ENCODE results near the gene RAPGEF4. TPM values are rescaled to one million over a fixed set of nuclear protein-coding genes. Genes with fewer than 3 reads are reported as not detected.
"Not testable (repeated sequence)": the region's sequence is repeated elsewhere in the genome, so short reads cannot be mapped to it uniquely, and the experiment has no call there.

Gene RAPGEF4
- total RNA-seq, 1 experiment from 2014 or later = 1.4 TPM

DNA sequence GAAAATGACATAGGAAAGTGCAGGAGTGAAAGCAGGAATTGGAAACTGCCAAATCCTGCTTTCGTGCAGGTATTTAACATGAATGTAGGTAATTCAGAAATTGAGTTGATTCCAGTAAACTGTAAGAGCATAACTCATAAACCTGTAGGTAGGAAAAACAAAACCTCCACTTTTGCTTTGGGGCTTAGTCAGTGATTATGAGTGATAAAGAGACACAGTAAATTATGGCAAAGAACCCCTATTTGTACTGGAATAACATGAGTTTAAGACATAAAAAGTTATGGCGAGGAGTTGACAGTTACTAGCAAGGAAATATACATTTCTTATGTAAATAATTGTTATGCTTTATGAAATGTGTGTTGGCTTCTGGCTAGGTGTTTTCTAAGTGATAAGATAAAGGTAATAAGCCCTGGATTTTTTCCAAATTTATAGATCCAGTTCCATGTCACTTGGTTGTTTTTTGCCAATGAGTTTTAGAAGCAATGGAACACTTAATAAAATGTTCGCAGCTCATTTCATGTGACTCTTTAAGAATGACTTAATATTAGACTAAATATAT, 357.3 kb downstream of the RAPGEF4 start:
- no peaks in the 10 kb centered on the region for H3K79me1 ChIP-seq (ENCODE audit: insufficient read depth, low read depth, low read length, poor library complexity, severe bottlenecking)
- H3K4ac ChIP-seq (ENCODE audit: low read depth, low read length) = no peak overlapping the region
- H4K5ac ChIP-seq (ENCODE audit: insufficient read length, low read depth, low read length) = no peak overlapping the region
- H4K20me1 ChIP-seq (ENCODE audit: control insufficient read depth, insufficient read depth, insufficient read length) = no peaks in the 10 kb centered on the region
- H3K36me3 Mint-ChIP-seq (ENCODE audit: insufficient read depth in 1 of 3, low read depth in 3 of 3) = no peaks in the 10 kb centered on the region
- H3K9me3 ChIP-seq (ENCODE audit: control insufficient read depth, low read depth, low read length) = no peaks in the 10 kb centered on the region
- H4K91ac ChIP-seq (ENCODE audit: insufficient read length, low read depth, low read length) = no peak overlapping the region
- no peaks in the 10 kb centered on the region for H3K79me2 ChIP-seq (ENCODE audit: insufficient read depth, low read length)
- H3K4me3 Mint-ChIP-seq = no peak overlapping the region
- H3K14ac ChIP-seq (ENCODE audit: insufficient read depth, low read length) = no peak overlapping the region
- TF ChIP-seq, protein P1, sequence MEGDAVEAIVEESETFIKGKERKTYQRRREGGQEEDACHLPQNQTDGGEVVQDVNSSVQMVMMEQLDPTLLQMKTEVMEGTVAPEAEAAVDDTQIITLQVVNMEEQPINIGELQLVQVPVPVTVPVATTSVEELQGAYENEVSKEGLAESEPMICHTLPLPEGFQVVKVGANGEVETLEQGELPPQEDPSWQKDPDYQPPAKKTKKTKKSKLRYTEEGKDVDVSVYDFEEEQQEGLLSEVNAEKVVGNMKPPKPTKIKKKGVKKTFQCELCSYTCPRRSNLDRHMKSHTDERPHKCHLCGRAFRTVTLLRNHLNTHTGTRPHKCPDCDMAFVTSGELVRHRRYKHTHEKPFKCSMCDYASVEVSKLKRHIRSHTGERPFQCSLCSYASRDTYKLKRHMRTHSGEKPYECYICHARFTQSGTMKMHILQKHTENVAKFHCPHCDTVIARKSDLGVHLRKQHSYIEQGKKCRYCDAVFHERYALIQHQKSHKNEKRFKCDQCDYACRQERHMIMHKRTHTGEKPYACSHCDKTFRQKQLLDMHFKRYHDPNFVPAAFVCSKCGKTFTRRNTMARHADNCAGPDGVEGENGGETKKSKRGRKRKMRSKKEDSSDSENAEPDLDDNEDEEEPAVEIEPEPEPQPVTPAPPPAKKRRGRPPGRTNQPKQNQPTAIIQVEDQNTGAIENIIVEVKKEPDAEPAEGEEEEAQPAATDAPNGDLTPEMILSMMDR (conservative IDR thresholded peaks at IDR 0.05) = no peak
- H2BK5ac ChIP-seq (ENCODE audit: insufficient read length, low read length) = no peak overlapping the region
- no peaks in the 10 kb centered on the region for H3K23me2 ChIP-seq (ENCODE audit: insufficient read length, low read depth, low read length, poor library complexity, severe bottlenecking)
- no peak overlapping the region for H3K4me2 ChIP-seq (ENCODE audit: insufficient read depth, insufficient read length, low read length)
- H3K4me1 Mint-ChIP-seq = peaks cover 6 to 9% of the 10 kb centered on the region in 2 experiments
- no peak overlapping the region for H3K27ac ChIP-seq (ENCODE audit: insufficient read length, low read depth, low read length)
- H4K8ac ChIP-seq (replicated peaks; ENCODE audit: insufficient read length, low read depth, low read length) = no peak overlapping the region
- no peak overlapping the region for H2AK5ac ChIP-seq (ENCODE audit: insufficient read length, low read length)
- H3K23ac ChIP-seq (ENCODE audit: insufficient read length, low read depth, low read length) = no peak overlapping the region
- H3K9ac ChIP-seq (ENCODE audit: extremely low read depth, insufficient read length, low read length) = no peak overlapping the region
- H3T11ph ChIP-seq (ENCODE audit: low read length) = no peak overlapping the region
- H3K18ac ChIP-seq (ENCODE audit: insufficient read length, low read depth, low read length) = no peak overlapping the region
- no peak overlapping the region for H2AFZ ChIP-seq (ENCODE audit: low read length)
- WGBS (ENCODE audit: extremely low coverage, insufficient read length, low lambda C conversion rate) = no CpG with 5 or more reads among the region's 3 CpGs
- no peaks in the 10 kb centered on the region for H3K9me3 Mint-ChIP-seq
- H2BK15ac ChIP-seq (ENCODE audit: low read depth, low read length) = no peak overlapping the region
- no peak overlapping the region for H3K27ac Mint-ChIP-seq
- DNase-seq = no peak
- H3K4me1 ChIP-seq (ENCODE audit: insufficient read depth, low read length) = peaks cover 2% of the 10 kb centered on the region; the same call in 1 of the 2 replicates
- H3K27me3 Mint-ChIP-seq (ENCODE audit: low read depth) = no peaks in the 10 kb centered on the region
- H2BK12ac ChIP-seq (ENCODE audit: insufficient read length, low read depth, low read length) = no peak overlapping the region
- H3K27me3 ChIP-seq (ENCODE audit: insufficient read depth, low read length) = no peaks in the 10 kb centered on the region
- no peak overlapping the region for H2BK120ac ChIP-seq (ENCODE audit: low read depth, low read length, poor library complexity, severe bottlenecking)
- no peak overlapping the region for H3K56ac ChIP-seq (ENCODE audit: insufficient read length, low read depth, low read length)
- H2BK20ac ChIP-seq (ENCODE audit: low read depth, low read length, poor library complexity, severe bottlenecking) = no peak overlapping the region

DNA sequence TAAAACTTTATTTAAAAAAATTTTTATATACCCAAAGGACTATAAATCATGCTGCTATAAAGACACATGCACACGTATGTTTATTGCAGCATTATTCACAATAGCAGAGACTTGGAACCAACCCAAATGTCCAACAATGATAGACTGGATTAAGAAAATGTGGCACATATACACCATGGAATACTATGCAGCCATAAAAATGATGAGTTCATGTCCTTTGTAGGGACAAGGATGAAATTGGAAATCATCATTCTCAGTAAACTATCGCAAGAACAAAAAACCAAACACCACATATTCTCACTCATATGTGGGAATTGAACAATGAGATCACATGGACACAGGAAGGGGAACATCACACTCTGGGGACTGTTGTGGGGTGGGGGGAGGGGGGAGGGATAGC, 358.0 kb downstream of the RAPGEF4 start:
- not testable (repeated sequence) for H3K23me2 ChIP-seq (ENCODE audit: insufficient read length, low read depth, low read length, poor library complexity, severe bottlenecking); H3K14ac ChIP-seq (ENCODE audit: insufficient read depth, low read length); H3K79me2 ChIP-seq (ENCODE audit: insufficient read depth, low read length); H4K5ac ChIP-seq (ENCODE audit: insufficient read length, low read depth, low read length); H2BK20ac ChIP-seq (ENCODE audit: low read depth, low read length, poor library complexity, severe bottlenecking); H3K4ac ChIP-seq (ENCODE audit: low read depth, low read length); H3K9me3 Mint-ChIP-seq; H3K9me3 ChIP-seq (ENCODE audit: control insufficient read depth, low read depth, low read length); H2BK15ac ChIP-seq (ENCODE audit: low read depth, low read length); H3K18ac ChIP-seq (ENCODE audit: insufficient read length, low read depth, low read length); H3K56ac ChIP-seq (ENCODE audit: insufficient read length, low read depth, low read length); H3K27ac ChIP-seq (ENCODE audit: insufficient read length, low read depth, low read length); DNase-seq; H3K23ac ChIP-seq (ENCODE audit: insufficient read length, low read depth, low read length); H3K27me3 ChIP-seq (ENCODE audit: insufficient read depth, low read length); H2BK120ac ChIP-seq (ENCODE audit: low read depth, low read length, poor library complexity, severe bottlenecking); H3K4me3 Mint-ChIP-seq; H3K79me1 ChIP-seq (ENCODE audit: insufficient read depth, low read depth, low read length, poor library complexity, severe bottlenecking); H3T11ph ChIP-seq (ENCODE audit: low read length); H3K4me1 ChIP-seq (ENCODE audit: insufficient read depth, low read length); H3K9ac ChIP-seq (ENCODE audit: extremely low read depth, insufficient read length, low read length); H3K4me2 ChIP-seq (ENCODE audit: insufficient read depth, insufficient read length, low read length); H4K20me1 ChIP-seq (ENCODE audit: control insufficient read depth, insufficient read depth, insufficient read length); H3K4me1 Mint-ChIP-seq; H2BK12ac ChIP-seq (ENCODE audit: insufficient read length, low read depth, low read length); H2AK5ac ChIP-seq (ENCODE audit: insufficient read length, low read length); H3K27ac Mint-ChIP-seq; H3K27me3 Mint-ChIP-seq (ENCODE audit: low read depth); H4K8ac ChIP-seq (replicated peaks; ENCODE audit: insufficient read length, low read depth, low read length); H2AFZ ChIP-seq (ENCODE audit: low read length); H2BK5ac ChIP-seq (ENCODE audit: insufficient read length, low read length); H4K91ac ChIP-seq (ENCODE audit: insufficient read length, low read depth, low read length); H3K36me3 Mint-ChIP-seq (ENCODE audit: insufficient read depth in 1 of 3, low read depth in 3 of 3)
- no CpG with 5 or more reads among the region's 2 CpGs for WGBS (ENCODE audit: extremely low coverage, insufficient read length, low lambda C conversion rate)
